GM23338 (cell line): ENCODE data around the gene STK17A. TPM values are rescaled to one million over a fixed set of nuclear protein-coding genes. Genes with fewer than 3 reads are reported as not detected.

Experiments used
- ATAC-seq: fragments of 200-7000 bp; cut with Tn5 transposase; 3 replicates; pipeline ENCODE4 v1.9.1; 2020
- DNase-seq: peaks from one replicate; pipeline ENCODE4 v3.0.0-alpha.2; 2015; ENCODE audit warnings: low spot score
- H2AFZ ChIP-seq: fragments of 200-600 bp; sonication (generic); 2 replicates; pipeline ENCODE4 v1.8.0; 2016; ENCODE audit warnings: antibody characterized with exemption, mild to moderate bottlenecking, moderate library complexity
- H3F3A ChIP-seq: fragments of 200-600 bp; sonication (generic); replicated peaks from 2 replicates; pipeline ENCODE4 v1.8.0; 2017; ENCODE audit warnings: antibody characterized with exemption, mixed run types, low read depth
- H3K27ac ChIP-seq: fragments of 200-600 bp; sonication (generic); 2 replicates; pipeline ENCODE4 v1.6.1; 2016; ENCODE audit warnings: low read depth
- H3K27me3 ChIP-seq: fragments of 200-600 bp; sonication (generic); 2 replicates; pipeline ENCODE4 v1.8.0; 2016; ENCODE audit warnings: mild to moderate bottlenecking, mixed run types, moderate library complexity; ENCODE audit not compliant: insufficient read depth
- H3K36me3 ChIP-seq: fragments of 200-600 bp; sonication (generic); 2 replicates; pipeline ENCODE4 v1.8.0; 2016; ENCODE audit warnings: mild to moderate bottlenecking; ENCODE audit not compliant: insufficient read depth
- H3K4me1 ChIP-seq: fragments of 200-600 bp; sonication (generic); 2 replicates; pipeline ENCODE4 v1.8.0; 2016; ENCODE audit warnings: mild to moderate bottlenecking, moderate library complexity; ENCODE audit not compliant: insufficient read depth
- H3K4me2 ChIP-seq: fragments of 200-600 bp; sonication (generic); 2 replicates; pipeline ENCODE4 v1.7.1; 2017; ENCODE audit warnings: mixed run types
- H3K4me3 ChIP-seq: fragments of 200-600 bp; sonication (generic); 2 replicates; pipeline ENCODE4 v1.6.1; 2016; ENCODE audit warnings: mixed run types
- H3K79me2 ChIP-seq: fragments of 200-600 bp; sonication (generic); replicated peaks from 2 replicates; pipeline ENCODE4 v1.8.0; 2017; ENCODE audit warnings: mild to moderate bottlenecking; ENCODE audit not compliant: insufficient read depth
- H3K9me2 ChIP-seq: fragments of 200-600 bp; sonication (generic); 2 replicates; pipeline ENCODE4 v1.8.0; 2017; ENCODE audit not compliant: insufficient read depth
- H4K20me1 ChIP-seq: fragments of 200-600 bp; sonication (generic); replicated peaks from 2 replicates; pipeline ENCODE4 v1.8.0; 2017; ENCODE audit warnings: mild to moderate bottlenecking; ENCODE audit not compliant: insufficient read depth
- H3K27ac Mint-ChIP-seq: 2 replicates; pipeline ENCODE4 v1.8.0; 2020; ENCODE audit warnings: inconsistent platforms, mild to moderate bottlenecking, moderate library complexity, mixed read lengths
- H3K27me3 Mint-ChIP-seq: 3 replicates; pipeline ENCODE4 v1.8.0; 2022; ENCODE audit warnings: low read depth, mild to moderate bottlenecking, moderate library complexity, mixed read lengths, inconsistent platforms; ENCODE audit not compliant: insufficient read depth, poor library complexity
- H3K36me3 Mint-ChIP-seq: 3 replicates; pipeline ENCODE4 v1.8.0; 2021; ENCODE audit warnings: low read depth, mild to moderate bottlenecking, inconsistent platforms, moderate library complexity, mixed read lengths
- H3K4me1 Mint-ChIP-seq: 3 replicates; pipeline ENCODE4 v1.8.0; 2020; ENCODE audit warnings: mild to moderate bottlenecking, inconsistent platforms, mixed read lengths
- H3K4me3 Mint-ChIP-seq: 3 replicates; pipeline ENCODE4 v1.8.0; 2021; ENCODE audit warnings: moderate library complexity, mild to moderate bottlenecking, inconsistent platforms, mixed read lengths
- H3K9me3 Mint-ChIP-seq: 3 replicates; pipeline ENCODE4 v1.8.0; 2020; ENCODE audit warnings: moderate library complexity, mild to moderate bottlenecking, inconsistent platforms, mixed read lengths
- CREB1 ChIP-seq: fragments of 250-450 bp; sonication (Bioruptor Pico); IDR thresholded peaks from 2 replicates; pipeline ENCODE4 v1.5.0; 2020; ENCODE audit warnings: low read depth, mild to moderate bottlenecking, moderate library complexity
- EZH2 ChIP-seq: fragments of 200-600 bp; sonication (generic); IDR thresholded peaks from one replicate; pipeline ENCODE4 v1.8.0; 2017; ENCODE audit warnings: antibody characterized with exemption, mild to moderate bottlenecking, low read depth; ENCODE audit not compliant: unreplicated experiment
- EZH2phosphoT487 ChIP-seq: fragments of 200-600 bp; sonication (generic); IDR thresholded peaks from one replicate; pipeline ENCODE4 v1.8.1; 2018; ENCODE audit warnings: antibody characterized with exemption; ENCODE audit not compliant: unreplicated experiment
- JUNB ChIP-seq: IDR thresholded peaks from one replicate; pipeline ENCODE4 v1.6.1; 2016; ENCODE audit warnings: antibody characterized with exemption; ENCODE audit not compliant: unreplicated experiment
- NANOG ChIP-seq: IDR thresholded peaks from 2 replicates; pipeline ENCODE4 v1.6.1; 2016; ENCODE audit warnings: antibody characterized with exemption, borderline replicate concordance
- POLR2AphosphoS5 ChIP-seq: IDR thresholded peaks from 2 replicates; pipeline ENCODE4 v1.6.1; 2016; ENCODE audit warnings: antibody characterized with exemption, low read depth
- STAT1 ChIP-seq: IDR thresholded peaks from one replicate; pipeline ENCODE4 v1.6.1; 2016; ENCODE audit warnings: antibody characterized with exemption; ENCODE audit not compliant: unreplicated experiment
- ZNF114 ChIP-seq: fragments of 250-450 bp; sonication (Bioruptor Pico); IDR thresholded peaks from 2 replicates; pipeline ENCODE4 v1.5.0; 2020; ENCODE audit warnings: mild to moderate bottlenecking, moderate library complexity
- polyA plus RNA-seq: library from polyadenylated mRNA; unstranded; fragments of >200 nt; fragmentation: Nextera tagmentation; extraction: Ambion mirVana; gene quantifications from 2 replicates; pipeline ENCODE4 v1.2.1, GENCODE V29; 2016
- total RNA-seq: library from RNA; depleted of rRNA; stranded (reverse); fragments of >200 nt; shearing (Covaris generic); gene quantifications from 2 replicates; pipeline ENCODE4 v1.2.3, GENCODE V29; 2014
- TF ChIP-seq, protein P1 (sequence below): fragments of 250-450 bp; sonication (Bioruptor Pico); IDR thresholded peaks from 2 replicates; pipeline ENCODE4 v1.5.0; 2020; ENCODE audit warnings: mild to moderate bottlenecking, moderate library complexity
- TF ChIP-seq, protein P2 (sequence below): IDR thresholded peaks from 2 replicates; pipeline ENCODE4 v1.6.1; 2016; ENCODE audit warnings: antibody characterized with exemption

Gene STK17A
- total and polyA plus RNA-seq, 2 experiments from 2014 or later = 21.2 to 21.8 TPM

DNA sequence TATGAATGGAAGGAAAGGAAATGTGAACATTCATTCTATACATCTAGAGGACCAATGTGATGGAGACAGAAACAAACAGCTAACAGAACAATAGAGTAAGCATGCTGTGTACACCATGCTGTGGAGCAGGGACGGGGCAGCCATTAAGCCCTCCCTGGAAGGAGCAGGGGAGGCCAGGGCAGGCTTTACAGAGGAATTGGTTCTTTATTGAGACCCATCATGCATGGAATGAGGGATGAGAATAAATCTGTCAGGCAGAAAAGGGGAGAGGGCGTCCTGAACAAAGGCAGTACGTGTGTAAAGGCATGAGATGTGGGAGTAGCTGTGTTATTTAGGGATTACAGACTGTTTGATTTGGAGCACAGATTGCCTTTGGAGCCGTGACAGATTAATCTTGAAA is 35.2 kb downstream of the STK17A start:
- Mint-ChIP-seq H3K9me3 (no peaks in the 10 kb centered on the region), H3K4me3 (no peak overlapping the region), H3K4me1 (peaks cover 4% of the 10 kb centered on the region), H3K36me3 (peaks cover 9% of the 10 kb centered on the region; the same call in 2 of the 3 replicates), H3K27me3 (peaks cover 5% of the 10 kb centered on the region), H3K27ac (no peak overlapping the region)
- Histone ChIP-seq H3K4me1 (peaks cover 7% of the 10 kb centered on the region; the same call in 1 of the 2 replicates), H3F3A (no peaks in the 10 kb centered on the region), H3K79me2 (no peaks in the 10 kb centered on the region), H3K9me2 (no peaks in the 10 kb centered on the region), H3K27ac (no peak overlapping the region), H3K27me3 (no peaks in the 10 kb centered on the region), H3K36me3 (no peaks in the 10 kb centered on the region; the same call in 1 of the 2 replicates), H3K4me3 (no peak overlapping the region), H4K20me1 (no peaks in the 10 kb centered on the region; the same call in 1 of the 2 replicates), H3K4me2 (no peak overlapping the region), H2AFZ (no peak overlapping the region)
- ATAC-seq = peak; percentile 66
- DNase-seq = no peak
- TF ChIP-seq POLR2AphosphoS5 (no peak), EZH2phosphoT487 (no peak)

DNA sequence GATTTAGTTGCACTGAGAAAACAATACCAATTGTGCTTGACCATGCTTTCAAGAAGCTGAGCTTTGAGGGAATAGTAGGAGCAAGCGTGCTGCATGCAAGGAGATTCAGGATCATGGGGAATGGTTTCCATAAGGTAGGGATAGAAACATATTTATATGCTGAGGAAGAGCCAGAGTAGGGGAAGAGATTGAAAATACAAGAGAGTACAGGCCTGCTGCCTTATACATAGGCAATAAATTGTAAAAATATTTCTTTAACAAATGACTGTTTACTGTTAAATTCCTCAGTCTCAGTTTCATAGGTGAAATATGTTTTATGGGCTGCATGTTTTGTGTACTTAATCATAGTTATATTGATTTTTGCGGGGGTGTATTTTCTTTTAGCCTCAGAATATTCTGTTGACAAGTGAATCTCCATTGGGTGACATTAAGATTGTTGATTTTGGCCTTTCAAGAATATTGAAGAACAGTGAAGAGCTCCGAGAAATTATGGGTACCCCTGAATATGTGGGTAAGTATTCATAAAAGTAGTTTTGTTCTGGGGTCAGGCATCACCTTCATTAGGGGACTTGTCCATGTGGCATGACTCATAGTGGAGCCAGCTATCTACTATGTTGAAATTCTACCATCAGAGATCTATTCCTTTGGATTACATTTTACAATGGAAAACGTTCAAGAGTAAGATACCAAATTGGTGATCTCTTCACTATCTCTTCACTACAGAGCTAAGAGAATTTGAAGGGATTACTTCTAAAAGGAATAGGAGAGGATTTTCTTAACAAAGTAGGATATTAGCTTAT is 36.5 kb downstream of the STK17A start:
- Mint-ChIP-seq H3K27ac (no peak overlapping the region), H3K4me3 (no peak overlapping the region), H3K4me1 (peaks cover 4% of the 10 kb centered on the region), H3K9me3 (no peaks in the 10 kb centered on the region), H3K36me3 (peaks cover 13% of the 10 kb centered on the region), H3K27me3 (peaks cover 5% of the 10 kb centered on the region)
- DNase-seq (no peak), ATAC-seq (no peak)
- no peaks in the 10 kb centered on the region for H3K9me2 ChIP-seq
- no peak overlapping the region for H3K27ac ChIP-seq
- H3K79me2 ChIP-seq = no peaks in the 10 kb centered on the region
- TF ChIP-seq JUNB (no peak), NANOG (no peak), STAT1 (no peak), EZH2 (no peak), ZNF114 (CRISPR knock-in tag) (no peak), EZH2phosphoT487 (no peak), CREB1 (CRISPR knock-in tag) (no peak)
- TF ChIP-seq, protein P1, sequence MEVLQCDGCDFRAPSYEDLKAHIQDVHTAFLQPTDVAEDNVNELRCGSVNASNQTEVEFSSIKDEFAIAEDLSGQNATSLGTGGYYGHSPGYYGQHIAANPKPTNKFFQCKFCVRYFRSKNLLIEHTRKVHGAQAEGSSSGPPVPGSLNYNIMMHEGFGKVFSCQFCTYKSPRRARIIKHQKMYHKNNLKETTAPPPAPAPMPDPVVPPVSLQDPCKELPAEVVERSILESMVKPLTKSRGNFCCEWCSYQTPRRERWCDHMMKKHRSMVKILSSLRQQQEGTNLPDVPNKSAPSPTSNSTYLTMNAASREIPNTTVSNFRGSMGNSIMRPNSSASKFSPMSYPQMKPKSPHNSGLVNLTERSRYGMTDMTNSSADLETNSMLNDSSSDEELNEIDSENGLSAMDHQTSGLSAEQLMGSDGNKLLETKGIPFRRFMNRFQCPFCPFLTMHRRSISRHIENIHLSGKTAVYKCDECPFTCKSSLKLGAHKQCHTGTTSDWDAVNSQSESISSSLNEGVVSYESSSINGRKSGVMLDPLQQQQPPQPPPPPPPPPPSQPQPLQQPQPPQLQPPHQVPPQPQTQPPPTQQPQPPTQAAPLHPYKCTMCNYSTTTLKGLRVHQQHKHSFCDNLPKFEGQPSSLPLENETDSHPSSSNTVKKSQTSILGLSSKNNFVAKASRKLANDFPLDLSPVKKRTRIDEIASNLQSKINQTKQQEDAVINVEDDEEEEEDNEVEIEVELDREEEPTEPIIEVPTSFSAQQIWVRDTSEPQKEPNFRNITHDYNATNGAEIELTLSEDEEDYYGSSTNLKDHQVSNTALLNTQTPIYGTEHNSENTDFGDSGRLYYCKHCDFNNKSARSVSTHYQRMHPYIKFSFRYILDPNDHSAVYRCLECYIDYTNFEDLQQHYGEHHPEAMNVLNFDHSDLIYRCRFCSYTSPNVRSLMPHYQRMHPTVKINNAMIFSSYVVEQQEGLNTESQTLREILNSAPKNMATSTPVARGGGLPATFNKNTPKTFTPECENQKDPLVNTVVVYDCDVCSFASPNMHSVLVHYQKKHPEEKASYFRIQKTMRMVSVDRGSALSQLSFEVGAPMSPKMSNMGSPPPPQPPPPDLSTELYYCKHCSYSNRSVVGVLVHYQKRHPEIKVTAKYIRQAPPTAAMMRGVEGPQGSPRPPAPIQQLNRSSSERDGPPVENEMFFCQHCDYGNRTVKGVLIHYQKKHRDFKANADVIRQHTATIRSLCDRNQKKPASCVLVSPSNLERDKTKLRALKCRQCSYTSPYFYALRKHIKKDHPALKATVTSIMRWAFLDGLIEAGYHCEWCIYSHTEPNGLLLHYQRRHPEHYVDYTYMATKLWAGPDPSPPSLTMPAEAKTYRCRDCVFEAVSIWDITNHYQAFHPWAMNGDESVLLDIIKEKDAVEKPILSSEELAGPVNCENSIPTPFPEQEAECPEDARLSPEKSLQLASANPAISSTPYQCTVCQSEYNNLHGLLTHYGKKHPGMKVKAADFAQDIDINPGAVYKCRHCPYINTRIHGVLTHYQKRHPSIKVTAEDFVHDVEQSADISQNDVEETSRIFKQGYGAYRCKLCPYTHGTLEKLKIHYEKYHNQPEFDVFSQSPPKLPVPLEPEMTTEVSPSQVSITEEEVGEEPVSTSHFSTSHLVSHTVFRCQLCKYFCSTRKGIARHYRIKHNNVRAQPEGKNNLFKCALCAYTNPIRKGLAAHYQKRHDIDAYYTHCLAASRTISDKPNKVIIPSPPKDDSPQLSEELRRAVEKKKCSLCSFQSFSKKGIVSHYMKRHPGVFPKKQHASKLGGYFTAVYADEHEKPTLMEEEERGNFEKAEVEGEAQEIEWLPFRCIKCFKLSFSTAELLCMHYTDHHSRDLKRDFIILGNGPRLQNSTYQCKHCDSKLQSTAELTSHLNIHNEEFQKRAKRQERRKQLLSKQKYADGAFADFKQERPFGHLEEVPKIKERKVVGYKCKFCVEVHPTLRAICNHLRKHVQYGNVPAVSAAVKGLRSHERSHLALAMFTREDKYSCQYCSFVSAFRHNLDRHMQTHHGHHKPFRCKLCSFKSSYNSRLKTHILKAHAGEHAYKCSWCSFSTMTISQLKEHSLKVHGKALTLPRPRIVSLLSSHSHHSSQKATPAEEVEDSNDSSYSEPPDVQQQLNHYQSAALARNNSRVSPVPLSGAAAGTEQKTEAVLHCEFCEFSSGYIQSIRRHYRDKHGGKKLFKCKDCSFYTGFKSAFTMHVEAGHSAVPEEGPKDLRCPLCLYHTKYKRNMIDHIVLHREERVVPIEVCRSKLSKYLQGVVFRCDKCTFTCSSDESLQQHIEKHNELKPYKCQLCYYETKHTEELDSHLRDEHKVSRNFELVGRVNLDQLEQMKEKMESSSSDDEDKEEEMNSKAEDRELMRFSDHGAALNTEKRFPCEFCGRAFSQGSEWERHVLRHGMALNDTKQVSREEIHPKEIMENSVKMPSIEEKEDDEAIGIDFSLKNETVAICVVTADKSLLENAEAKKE = no peak
- TF ChIP-seq, protein P2, sequence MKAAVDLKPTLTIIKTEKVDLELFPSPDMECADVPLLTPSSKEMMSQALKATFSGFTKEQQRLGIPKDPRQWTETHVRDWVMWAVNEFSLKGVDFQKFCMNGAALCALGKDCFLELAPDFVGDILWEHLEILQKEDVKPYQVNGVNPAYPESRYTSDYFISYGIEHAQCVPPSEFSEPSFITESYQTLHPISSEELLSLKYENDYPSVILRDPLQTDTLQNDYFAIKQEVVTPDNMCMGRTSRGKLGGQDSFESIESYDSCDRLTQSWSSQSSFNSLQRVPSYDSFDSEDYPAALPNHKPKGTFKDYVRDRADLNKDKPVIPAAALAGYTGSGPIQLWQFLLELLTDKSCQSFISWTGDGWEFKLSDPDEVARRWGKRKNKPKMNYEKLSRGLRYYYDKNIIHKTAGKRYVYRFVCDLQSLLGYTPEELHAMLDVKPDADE = no peak
- H2AFZ ChIP-seq = no peak overlapping the region
- H4K20me1 ChIP-seq = no peaks in the 10 kb centered on the region; the same call in 1 of the 2 replicates
- H3K36me3 ChIP-seq = no peaks in the 10 kb centered on the region; the same call in 1 of the 2 replicates
- H3K27me3 ChIP-seq = no peaks in the 10 kb centered on the region
- no peak overlapping the region for H3K4me3 ChIP-seq
- H3F3A ChIP-seq = no peaks in the 10 kb centered on the region
- peaks cover 7% of the 10 kb centered on the region; the same call in 1 of the 2 replicates for H3K4me1 ChIP-seq
- no peak overlapping the region for H3K4me2 ChIP-seq
